Liver (tissue), 9 donors: ENCODE results near the gene EARS2. TPM values are rescaled to one million over a fixed set of nuclear protein-coding genes. Genes with fewer than 3 reads are reported as not detected.

Experiments
- DNase-seq: peaks from one replicate; pipeline ENCODE4 v3.0.0-alpha.2; 2017; ENCODE audit warnings: low spot score
- H3K27ac ChIP-seq, 2 donors: one replicate each; pipeline ENCODE4 v1.7.0; 2013; ENCODE audit warnings: inconsistent platforms in 2 of 2, low read length in 2 of 2, control low read depth in 1 of 2, low read depth in 1 of 2, mild to moderate bottlenecking in 1 of 2
- H3K27me3 ChIP-seq, 4 donors: one replicate each; pipeline versions ENCODE4 v1.6.1 to v1.7.0; 2013; ENCODE audit warnings: low read length in 3 of 4, inconsistent platforms in 1 of 4, mild to moderate bottlenecking in 1 of 4, moderate library complexity in 1 of 4; ENCODE audit not compliant: control insufficient read depth in 4 of 4, insufficient read depth in 4 of 4
- H3K36me3 ChIP-seq, 4 donors: one replicate each; pipeline versions ENCODE4 v1.6.1 to v1.7.0; 2013; ENCODE audit warnings: low read length in 3 of 4, mild to moderate bottlenecking in 3 of 4, low read depth in 1 of 4, moderate library complexity in 1 of 4; ENCODE audit not compliant: control insufficient read depth in 4 of 4, insufficient read depth in 3 of 4
- H3K4me1 ChIP-seq, 4 donors: one replicate each; pipeline versions ENCODE4 v1.6.1 to v1.7.0; 2013; ENCODE audit warnings: low read length in 3 of 4, mild to moderate bottlenecking in 3 of 4, moderate library complexity in 1 of 4; ENCODE audit not compliant: control insufficient read depth in 4 of 4, insufficient read depth in 4 of 4
- H3K4me3 ChIP-seq, 3 donors: one replicate each; pipeline versions ENCODE4 v1.6.1 to v1.7.0; 2013; ENCODE audit warnings: low read length in 3 of 3, control low read depth in 1 of 3, low read depth in 1 of 3, mild to moderate bottlenecking in 1 of 3
- H3K9ac ChIP-seq, 2 donors: one replicate each; pipeline ENCODE4 v1.7.0; 2013; ENCODE audit warnings: low read length in 2 of 2, mild to moderate bottlenecking in 2 of 2, moderate library complexity in 2 of 2, control low read depth in 1 of 2, low read depth in 1 of 2
- H3K9me3 ChIP-seq, 4 donors: one replicate each; pipeline versions ENCODE4 v1.6.1 to v1.7.0; 2013; ENCODE audit warnings: low read length in 3 of 4; ENCODE audit not compliant: control insufficient read depth in 4 of 4
- EGR1 ChIP-seq, 2 donors: IDR thresholded peaks; 2 replicates each; pipeline ENCODE4 v1.6.1; 2016 to 2018; ENCODE audit warnings: antibody characterized with exemption in 2 of 2, low read depth in 2 of 2
- FOXA2 ChIP-seq: IDR thresholded peaks from 2 replicates; pipeline ENCODE4 v1.6.1; 2016; ENCODE audit warnings: antibody characterized with exemption
- GABPA ChIP-seq, 2 donors: IDR thresholded peaks in 1 of 2; conservative IDR thresholded peaks in 1 of 2; 2 replicates each; pipeline ENCODE4 v1.6.1; 2016; ENCODE audit warnings: antibody characterized with exemption in 2 of 2, mild to moderate bottlenecking in 1 of 2, moderate library complexity in 1 of 2
- HNF4A ChIP-seq, 2 donors: conservative IDR thresholded peaks; 2 replicates each; pipeline ENCODE4 v1.6.1; 2016; ENCODE audit warnings: antibody characterized with exemption in 2 of 2, mild to moderate bottlenecking in 2 of 2
- HNF4G ChIP-seq: IDR thresholded peaks from 2 replicates; pipeline ENCODE4 v1.6.1; 2016; ENCODE audit warnings: antibody characterized with exemption
- JUND ChIP-seq, 2 donors: IDR thresholded peaks; 2 replicates each; pipeline ENCODE4 v1.6.1; 2016; ENCODE audit warnings: antibody characterized with exemption in 2 of 2
- NR2F2 ChIP-seq: IDR thresholded peaks from 2 replicates; pipeline ENCODE4 v1.6.1; 2016; ENCODE audit warnings: antibody characterized with exemption
- RAD21 ChIP-seq, 2 donors: IDR thresholded peaks; 2 replicates each; pipeline ENCODE4 v1.6.1; 2016; ENCODE audit warnings: antibody characterized with exemption in 2 of 2, mild to moderate bottlenecking in 2 of 2
- RXRA ChIP-seq, 2 donors: IDR thresholded peaks; 2 replicates each; pipeline ENCODE4 v1.6.1; 2017 to 2018; ENCODE audit warnings: antibody characterized with exemption in 2 of 2, mild to moderate bottlenecking in 1 of 2
- SP1 ChIP-seq: IDR thresholded peaks from 2 replicates; pipeline ENCODE4 v1.6.1; 2018; ENCODE audit warnings: antibody characterized with exemption, mild to moderate bottlenecking
- TAF1 ChIP-seq: conservative IDR thresholded peaks from 2 replicates; pipeline ENCODE4 v1.6.1; 2016; ENCODE audit warnings: antibody characterized with exemption, mild to moderate bottlenecking
- YY1 ChIP-seq: IDR thresholded peaks from 2 replicates; pipeline ENCODE4 v1.6.1; 2016; ENCODE audit warnings: antibody characterized with exemption, mild to moderate bottlenecking
- WGBS: extraction: QIAGEN DNeasy Blood & Tissue Kit; methylation state at CpG from one replicate; pipeline ENCODE4 v1.1.7; 2013; 5-methylcytosine and 5-hydroxymethylcytosine counted together
- polyA plus RNA-seq, 2 donors: library from polyadenylated mRNA; stranded (reverse) in 1 of 2; unstranded in 1 of 2; fragments of 200-250 nt in 1 of 2; fragments of >200 nt in 1 of 2; fragmentation: Nextera tagmentation in 1 of 2; extraction: Ambion mirVana in 1 of 2; gene quantifications; one replicate each; pipeline versions ENCODE4 v1.2.1 to v1.2.3, GENCODE V29; 2013 to 2015
- total RNA-seq, 2 donors: library from RNA; depleted of rRNA; stranded (reverse); fragments of >200 nt; gene quantifications; one replicate each; pipeline ENCODE4 v1.2.3, GENCODE V29; 2014
- TF ChIP-seq, protein P1 (sequence below): IDR thresholded peaks from 2 replicates; pipeline ENCODE4 v1.6.1; 2016; ENCODE audit warnings: antibody characterized with exemption
- TF ChIP-seq, protein P2 (sequence below): fragments of 150-350 bp; IDR thresholded peaks from 2 replicates; pipeline ENCODE4 v1.5.1; 2017; ENCODE audit warnings: improper control_type of control experiment, low read depth, low read length; ENCODE audit not compliant: missing input control
- TF ChIP-seq, protein P3 (sequence below): IDR thresholded peaks from 2 replicates; pipeline ENCODE4 v1.6.1; 2016; ENCODE audit warnings: antibody characterized with exemption, mild to moderate bottlenecking
- TF ChIP-seq, protein P4 (sequence below): IDR thresholded peaks from 2 replicates; pipeline ENCODE4 v1.6.1; 2016; ENCODE audit warnings: antibody characterized with exemption
- TF ChIP-seq, protein P5 (sequence below): IDR thresholded peaks from 2 replicates; pipeline ENCODE4 v1.6.1; 2016; ENCODE audit warnings: antibody characterized with exemption
- donor health status: healthy.
- donor health status: healthy.
- donor health status: healthy.
- donor health status: healthy.
- donor health status: healthy.

The EARS2 gene
- total and polyA plus RNA-seq, 4 donors: 11.6 to 31.0 (median 19.6) TPM

DNA sequence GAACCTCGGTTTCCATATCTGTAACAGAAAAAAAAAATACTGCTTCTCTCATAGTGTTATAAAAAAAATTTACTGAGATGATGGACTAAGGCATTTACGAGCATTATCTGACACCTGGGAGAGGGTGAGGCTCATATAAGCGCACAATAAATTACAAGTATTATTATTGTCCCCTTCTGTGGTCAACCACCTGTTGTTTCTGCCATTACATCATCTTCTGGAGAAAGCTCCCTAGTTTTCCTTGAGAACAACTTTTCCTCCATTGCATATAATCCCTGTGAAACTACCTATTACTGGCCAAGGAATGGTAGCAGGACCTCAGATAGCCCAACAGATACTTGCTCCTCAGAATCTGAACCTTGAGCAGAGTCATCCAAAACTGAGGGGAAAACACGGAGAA lies 35.2 kb downstream of the EARS2 start (continued):
- no peak for TF ChIP-seq HNF4A (conservative IDR thresholded peaks at IDR 0.05)
- TF ChIP-seq, protein P1, sequence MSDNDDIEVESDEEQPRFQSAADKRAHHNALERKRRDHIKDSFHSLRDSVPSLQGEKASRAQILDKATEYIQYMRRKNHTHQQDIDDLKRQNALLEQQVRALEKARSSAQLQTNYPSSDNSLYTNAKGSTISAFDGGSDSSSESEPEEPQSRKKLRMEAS: no peak
- no peak for TF ChIP-seq SP1
- TF ChIP-seq RXRA (IDR thresholded peaks at IDR 0.05): no peak
- TF ChIP-seq RAD21 (IDR thresholded peaks at IDR 0.05): no peak
- no peak for TF ChIP-seq FOXA2
- TF ChIP-seq HNF4G: no peak
- no peak for TF ChIP-seq TAF1
- TF ChIP-seq JUND (IDR thresholded peaks at IDR 0.05): no peak

- Histone ChIP-seq H3K4me3 (no peak overlapping the region), H3K36me3 (peaks cover 3 to 35% (median 29%) of the 10 kb centered on the region in 4 donors), H3K4me1 (no peaks in the 10 kb centered on the region), H3K27ac (no peak overlapping the region), H3K9ac (no peak overlapping the region), H3K27me3 (no peaks in the 10 kb centered on the region), H3K9me3 (no peaks in the 10 kb centered on the region)
- TF ChIP-seq, protein P2, sequence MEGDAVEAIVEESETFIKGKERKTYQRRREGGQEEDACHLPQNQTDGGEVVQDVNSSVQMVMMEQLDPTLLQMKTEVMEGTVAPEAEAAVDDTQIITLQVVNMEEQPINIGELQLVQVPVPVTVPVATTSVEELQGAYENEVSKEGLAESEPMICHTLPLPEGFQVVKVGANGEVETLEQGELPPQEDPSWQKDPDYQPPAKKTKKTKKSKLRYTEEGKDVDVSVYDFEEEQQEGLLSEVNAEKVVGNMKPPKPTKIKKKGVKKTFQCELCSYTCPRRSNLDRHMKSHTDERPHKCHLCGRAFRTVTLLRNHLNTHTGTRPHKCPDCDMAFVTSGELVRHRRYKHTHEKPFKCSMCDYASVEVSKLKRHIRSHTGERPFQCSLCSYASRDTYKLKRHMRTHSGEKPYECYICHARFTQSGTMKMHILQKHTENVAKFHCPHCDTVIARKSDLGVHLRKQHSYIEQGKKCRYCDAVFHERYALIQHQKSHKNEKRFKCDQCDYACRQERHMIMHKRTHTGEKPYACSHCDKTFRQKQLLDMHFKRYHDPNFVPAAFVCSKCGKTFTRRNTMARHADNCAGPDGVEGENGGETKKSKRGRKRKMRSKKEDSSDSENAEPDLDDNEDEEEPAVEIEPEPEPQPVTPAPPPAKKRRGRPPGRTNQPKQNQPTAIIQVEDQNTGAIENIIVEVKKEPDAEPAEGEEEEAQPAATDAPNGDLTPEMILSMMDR: no peak
- no peak for TF ChIP-seq GABPA (IDR thresholded peaks at IDR 0.05 in 1 of 2, conservative IDR thresholded peaks at IDR 0.05 in 1 of 2)
- no peak for TF ChIP-seq EGR1 (IDR thresholded peaks at IDR 0.05; ENCODE audit: low read depth in 2 of 2)
- TF ChIP-seq, protein P3, sequence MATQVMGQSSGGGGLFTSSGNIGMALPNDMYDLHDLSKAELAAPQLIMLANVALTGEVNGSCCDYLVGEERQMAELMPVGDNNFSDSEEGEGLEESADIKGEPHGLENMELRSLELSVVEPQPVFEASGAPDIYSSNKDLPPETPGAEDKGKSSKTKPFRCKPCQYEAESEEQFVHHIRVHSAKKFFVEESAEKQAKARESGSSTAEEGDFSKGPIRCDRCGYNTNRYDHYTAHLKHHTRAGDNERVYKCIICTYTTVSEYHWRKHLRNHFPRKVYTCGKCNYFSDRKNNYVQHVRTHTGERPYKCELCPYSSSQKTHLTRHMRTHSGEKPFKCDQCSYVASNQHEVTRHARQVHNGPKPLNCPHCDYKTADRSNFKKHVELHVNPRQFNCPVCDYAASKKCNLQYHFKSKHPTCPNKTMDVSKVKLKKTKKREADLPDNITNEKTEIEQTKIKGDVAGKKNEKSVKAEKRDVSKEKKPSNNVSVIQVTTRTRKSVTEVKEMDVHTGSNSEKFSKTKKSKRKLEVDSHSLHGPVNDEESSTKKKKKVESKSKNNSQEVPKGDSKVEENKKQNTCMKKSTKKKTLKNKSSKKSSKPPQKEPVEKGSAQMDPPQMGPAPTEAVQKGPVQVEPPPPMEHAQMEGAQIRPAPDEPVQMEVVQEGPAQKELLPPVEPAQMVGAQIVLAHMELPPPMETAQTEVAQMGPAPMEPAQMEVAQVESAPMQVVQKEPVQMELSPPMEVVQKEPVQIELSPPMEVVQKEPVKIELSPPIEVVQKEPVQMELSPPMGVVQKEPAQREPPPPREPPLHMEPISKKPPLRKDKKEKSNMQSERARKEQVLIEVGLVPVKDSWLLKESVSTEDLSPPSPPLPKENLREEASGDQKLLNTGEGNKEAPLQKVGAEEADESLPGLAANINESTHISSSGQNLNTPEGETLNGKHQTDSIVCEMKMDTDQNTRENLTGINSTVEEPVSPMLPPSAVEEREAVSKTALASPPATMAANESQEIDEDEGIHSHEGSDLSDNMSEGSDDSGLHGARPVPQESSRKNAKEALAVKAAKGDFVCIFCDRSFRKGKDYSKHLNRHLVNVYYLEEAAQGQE: no peak
- TF ChIP-seq, protein P4, sequence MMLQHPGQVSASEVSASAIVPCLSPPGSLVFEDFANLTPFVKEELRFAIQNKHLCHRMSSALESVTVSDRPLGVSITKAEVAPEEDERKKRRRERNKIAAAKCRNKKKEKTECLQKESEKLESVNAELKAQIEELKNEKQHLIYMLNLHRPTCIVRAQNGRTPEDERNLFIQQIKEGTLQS: no peak
- TF ChIP-seq NR2F2: no peak
- TF ChIP-seq HNF4A (conservative IDR thresholded peaks at IDR 0.05): no peak
- TF ChIP-seq FOXA2: no peak
- TF ChIP-seq HNF4G: no peak
- no peak for DNase-seq
- WGBS: 89% methylated on average over 4 of the region's 4 CpGs
These were observed 36.0 kb downstream of the EARS2 start for GRCh38 chr16:23521037-23521743.

DNA sequence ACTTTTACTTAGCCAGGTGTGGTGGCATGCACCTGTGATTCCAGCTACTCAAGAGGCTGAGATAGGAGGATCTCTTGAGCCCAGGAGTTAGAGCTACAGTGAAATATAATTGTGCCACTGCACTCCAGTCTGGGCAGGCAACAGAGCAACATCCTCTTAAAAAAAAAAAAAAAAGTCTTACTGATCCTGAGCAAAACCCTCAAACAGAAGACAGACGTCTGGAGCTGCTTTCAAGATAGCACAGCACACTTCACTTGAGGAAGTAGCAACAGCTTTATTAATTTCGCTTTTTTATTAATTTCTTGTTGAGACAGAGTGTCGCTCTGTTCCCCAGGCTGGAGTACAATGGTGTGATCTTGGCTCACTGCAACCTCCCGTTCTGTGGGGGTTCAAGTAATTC lies 36.6 kb downstream of the EARS2 start:
- 79% methylated on average over 4 of the region's 4 CpGs for WGBS
- H3K4me1 ChIP-seq: no peaks in the 10 kb centered on the region
- no peak overlapping the region for H3K27ac ChIP-seq
- no peak overlapping the region for H3K4me3 ChIP-seq
- H3K27me3 ChIP-seq: no peaks in the 10 kb centered on the region
- no peaks in the 10 kb centered on the region for H3K9me3 ChIP-seq
- H3K36me3 ChIP-seq: peaks cover 3 to 35% (median 29%) of the 10 kb centered on the region in 4 donors
- H3K9ac ChIP-seq: no peak overlapping the region
- DNase-seq: no peak
- TF ChIP-seq, protein P5, sequence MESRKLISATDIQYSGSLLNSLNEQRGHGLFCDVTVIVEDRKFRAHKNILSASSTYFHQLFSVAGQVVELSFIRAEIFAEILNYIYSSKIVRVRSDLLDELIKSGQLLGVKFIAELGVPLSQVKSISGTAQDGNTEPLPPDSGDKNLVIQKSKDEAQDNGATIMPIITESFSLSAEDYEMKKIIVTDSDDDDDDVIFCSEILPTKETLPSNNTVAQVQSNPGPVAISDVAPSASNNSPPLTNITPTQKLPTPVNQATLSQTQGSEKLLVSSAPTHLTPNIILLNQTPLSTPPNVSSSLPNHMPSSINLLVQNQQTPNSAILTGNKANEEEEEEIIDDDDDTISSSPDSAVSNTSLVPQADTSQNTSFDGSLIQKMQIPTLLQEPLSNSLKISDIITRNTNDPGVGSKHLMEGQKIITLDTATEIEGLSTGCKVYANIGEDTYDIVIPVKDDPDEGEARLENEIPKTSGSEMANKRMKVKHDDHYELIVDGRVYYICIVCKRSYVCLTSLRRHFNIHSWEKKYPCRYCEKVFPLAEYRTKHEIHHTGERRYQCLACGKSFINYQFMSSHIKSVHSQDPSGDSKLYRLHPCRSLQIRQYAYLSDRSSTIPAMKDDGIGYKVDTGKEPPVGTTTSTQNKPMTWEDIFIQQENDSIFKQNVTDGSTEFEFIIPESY: no peak
- no peak for TF ChIP-seq RXRA (IDR thresholded peaks at IDR 0.05)
- no peak for TF ChIP-seq GABPA (IDR thresholded peaks at IDR 0.05 in 1 of 2, conservative IDR thresholded peaks at IDR 0.05 in 1 of 2)
- no peak for TF ChIP-seq TAF1
- TF ChIP-seq FOXA2: no peak
- TF ChIP-seq, protein P1: no peak
- no peak for TF ChIP-seq SP1
- TF ChIP-seq EGR1 (IDR thresholded peaks at IDR 0.05; ENCODE audit: low read depth in 2 of 2): no peak
- TF ChIP-seq, protein P3: no peak
- TF ChIP-seq YY1: no peak
